Measurements from ENCODE around the gene FASTK. TPM values are rescaled to one million over a fixed set of nuclear protein-coding genes. Genes with fewer than 3 reads are reported as not detected.

The FASTK gene, protein sequence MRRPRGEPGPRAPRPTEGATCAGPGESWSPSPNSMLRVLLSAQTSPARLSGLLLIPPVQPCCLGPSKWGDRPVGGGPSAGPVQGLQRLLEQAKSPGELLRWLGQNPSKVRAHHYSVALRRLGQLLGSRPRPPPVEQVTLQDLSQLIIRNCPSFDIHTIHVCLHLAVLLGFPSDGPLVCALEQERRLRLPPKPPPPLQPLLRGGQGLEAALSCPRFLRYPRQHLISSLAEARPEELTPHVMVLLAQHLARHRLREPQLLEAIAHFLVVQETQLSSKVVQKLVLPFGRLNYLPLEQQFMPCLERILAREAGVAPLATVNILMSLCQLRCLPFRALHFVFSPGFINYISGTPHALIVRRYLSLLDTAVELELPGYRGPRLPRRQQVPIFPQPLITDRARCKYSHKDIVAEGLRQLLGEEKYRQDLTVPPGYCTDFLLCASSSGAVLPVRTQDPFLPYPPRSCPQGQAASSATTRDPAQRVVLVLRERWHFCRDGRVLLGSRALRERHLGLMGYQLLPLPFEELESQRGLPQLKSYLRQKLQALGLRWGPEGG
- total RNA-seq = 57.9 TPM

DNA sequence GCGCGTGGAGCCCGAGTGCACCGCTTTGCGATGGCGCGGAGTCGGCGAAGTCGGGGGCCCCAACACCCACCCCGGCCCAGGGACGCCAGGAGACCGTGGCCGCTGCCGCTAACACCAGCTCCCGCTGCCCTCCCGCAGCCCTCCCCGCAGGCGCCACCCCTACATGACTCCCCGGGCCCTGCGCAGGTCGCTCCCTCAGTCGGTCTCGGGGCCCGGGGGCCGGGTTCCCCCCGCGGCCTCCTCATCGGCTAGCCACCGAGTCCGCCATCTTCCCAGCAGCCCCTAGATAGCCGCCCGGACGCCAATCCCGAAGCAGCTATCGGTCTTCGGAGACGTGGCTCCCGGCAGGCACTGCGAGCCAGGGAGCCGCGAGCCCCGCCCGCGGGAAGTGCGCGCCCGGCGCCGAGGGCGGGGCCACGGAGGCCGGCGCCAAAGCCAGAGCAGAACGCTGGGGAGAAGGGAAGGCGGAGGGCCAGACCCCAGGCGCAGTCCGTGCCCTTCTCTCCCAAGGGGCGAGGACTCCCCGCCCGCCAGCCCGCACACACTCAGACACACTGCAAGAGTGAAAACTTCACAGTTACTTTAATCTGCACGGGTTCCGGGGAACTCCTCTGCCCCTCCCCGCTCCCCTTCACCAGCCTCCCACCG lies at the start of gene FASTK:
FASTK (minus strand) TSS at position 288 of the 648 bp plus-strand sequence; CDS start at position 245, 43 bp downstream.
- DNase-seq (ENCODE audit: low spot score) (peak; percentile 93), ATAC-seq (peak; percentile 84)
- intact Hi-C loops (cut with DNase I) = no loop called here

DNA sequence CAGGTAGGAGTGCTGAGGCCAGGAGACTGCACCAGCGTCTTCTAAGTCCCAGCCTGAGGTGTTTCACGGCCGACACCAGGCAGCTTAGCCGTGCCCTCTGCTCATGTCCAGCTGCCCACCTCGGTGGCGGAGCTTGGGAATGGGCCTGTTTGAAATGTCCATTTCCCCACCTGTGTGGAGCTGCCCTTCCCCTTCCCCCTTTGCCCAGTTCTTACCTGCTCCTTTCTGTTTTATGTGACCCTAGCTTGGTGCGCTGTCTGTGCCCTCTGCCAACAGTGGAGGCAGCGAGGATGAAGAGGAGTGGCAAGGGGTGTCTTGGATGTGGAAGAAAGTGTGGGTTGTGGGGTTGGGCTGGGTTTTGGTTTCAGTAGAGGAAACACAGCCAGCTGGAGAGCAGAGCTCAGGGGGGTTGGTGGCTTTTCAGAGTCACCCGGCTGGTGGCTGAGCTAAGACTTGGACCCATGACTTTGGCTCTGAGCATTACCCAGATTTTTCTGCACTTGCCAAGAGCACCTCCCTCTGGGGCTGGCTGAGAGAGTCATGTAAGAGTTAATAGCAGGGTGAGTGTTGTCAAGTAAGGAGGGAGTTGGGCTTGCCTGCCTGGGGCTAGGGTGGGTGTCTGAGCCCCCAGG lies 49.5 kb upstream of the FASTK start:
- ATAC-seq (no peak), DNase-seq (ENCODE audit: low spot score) (no peak)
- intact Hi-C loops (cut with DNase I) = no loop called here

DNA sequence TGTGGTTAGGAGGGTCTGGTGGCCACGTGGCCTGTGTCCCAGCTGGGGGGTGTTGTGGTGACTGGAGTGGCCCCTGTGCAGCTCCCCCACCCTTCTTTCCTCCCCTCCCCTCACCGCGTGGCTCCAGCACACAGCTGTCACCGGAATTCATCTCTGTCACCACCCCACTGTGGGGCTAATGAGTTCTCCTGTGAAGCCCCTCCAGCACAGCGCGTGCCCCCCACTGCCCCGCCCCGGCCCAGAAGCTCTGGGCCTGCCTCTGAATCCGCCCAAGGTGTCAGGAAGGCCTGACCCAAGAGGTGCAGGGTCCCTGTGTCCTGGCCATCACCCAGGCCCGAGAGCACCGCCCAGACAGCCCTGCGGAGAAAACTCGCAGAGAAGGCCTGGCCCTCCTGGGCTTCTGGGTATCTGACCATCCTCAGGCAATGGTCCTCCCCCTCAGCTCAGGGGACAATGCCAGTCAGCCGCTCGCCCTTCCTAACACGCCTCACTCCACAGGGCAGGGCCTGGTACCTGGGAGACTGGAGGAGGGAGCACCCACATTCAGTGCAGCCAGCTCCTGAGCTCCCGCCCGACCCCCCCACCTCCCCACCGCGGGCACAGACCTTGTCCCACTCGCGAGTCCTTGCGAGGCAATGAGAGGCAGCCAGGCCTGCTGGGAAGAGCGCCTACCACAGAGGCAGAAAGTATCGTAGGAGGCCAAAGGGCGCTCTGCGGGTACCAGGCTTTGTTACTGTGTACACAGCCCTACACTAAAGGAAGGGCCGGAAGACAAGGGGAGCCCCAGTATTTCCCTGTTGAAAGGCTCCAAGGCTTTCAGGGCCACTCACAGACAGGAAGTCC lies 48.7 kb upstream of the FASTK start:
- intact Hi-C loops (cut with DNase I) = no loop called here
- DNase-seq (ENCODE audit: low spot score) (no peak), ATAC-seq (no peak)

DNA sequence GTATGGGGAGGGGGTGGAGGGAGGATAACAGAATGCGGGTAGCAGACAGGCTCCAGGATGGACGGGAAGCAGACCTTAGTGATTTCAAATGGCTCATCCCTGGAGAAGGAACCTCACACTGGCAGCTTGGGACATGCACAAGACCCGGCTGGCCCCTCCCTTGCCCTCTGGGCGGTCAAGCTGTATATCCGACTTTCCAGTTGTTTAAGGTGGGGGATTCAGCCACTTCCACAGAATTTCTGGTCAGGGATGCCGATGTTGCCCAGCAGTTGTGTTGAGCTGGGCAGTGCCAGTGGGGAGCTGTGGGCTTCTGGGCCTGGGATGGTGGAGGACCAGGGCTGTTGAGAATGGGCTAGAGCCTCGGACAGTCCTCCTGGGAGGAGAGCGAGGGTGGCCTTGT lies 48.1 kb upstream of the FASTK start:
- intact Hi-C loops (cut with DNase I) = no loop called here
- no peak for ATAC-seq
- no peak for DNase-seq (ENCODE audit: low spot score)

DNA sequence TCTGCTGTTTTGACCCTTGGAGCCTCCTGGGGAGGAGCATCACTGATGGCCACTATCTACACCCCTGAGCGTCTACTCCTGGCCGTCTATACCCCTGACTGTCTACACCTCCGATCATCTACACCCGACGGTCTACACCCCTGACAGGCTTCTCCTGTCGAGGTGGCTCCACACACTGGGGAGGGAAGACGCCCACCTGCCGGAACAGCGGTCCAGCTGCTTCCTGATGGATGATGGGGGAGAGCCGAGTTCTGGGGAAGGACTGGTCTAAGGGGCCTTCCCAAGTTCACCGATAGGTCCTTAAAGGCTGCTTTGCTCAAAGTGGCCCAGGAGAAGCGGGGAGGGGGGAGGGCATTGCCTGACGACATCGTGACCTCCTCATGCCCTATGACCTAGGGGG lies 47.5 kb upstream of the FASTK start:
- DNase-seq (ENCODE audit: low spot score) (no peak), ATAC-seq (no peak)
- intact Hi-C loops (cut with DNase I) = no loop called here

DNA sequence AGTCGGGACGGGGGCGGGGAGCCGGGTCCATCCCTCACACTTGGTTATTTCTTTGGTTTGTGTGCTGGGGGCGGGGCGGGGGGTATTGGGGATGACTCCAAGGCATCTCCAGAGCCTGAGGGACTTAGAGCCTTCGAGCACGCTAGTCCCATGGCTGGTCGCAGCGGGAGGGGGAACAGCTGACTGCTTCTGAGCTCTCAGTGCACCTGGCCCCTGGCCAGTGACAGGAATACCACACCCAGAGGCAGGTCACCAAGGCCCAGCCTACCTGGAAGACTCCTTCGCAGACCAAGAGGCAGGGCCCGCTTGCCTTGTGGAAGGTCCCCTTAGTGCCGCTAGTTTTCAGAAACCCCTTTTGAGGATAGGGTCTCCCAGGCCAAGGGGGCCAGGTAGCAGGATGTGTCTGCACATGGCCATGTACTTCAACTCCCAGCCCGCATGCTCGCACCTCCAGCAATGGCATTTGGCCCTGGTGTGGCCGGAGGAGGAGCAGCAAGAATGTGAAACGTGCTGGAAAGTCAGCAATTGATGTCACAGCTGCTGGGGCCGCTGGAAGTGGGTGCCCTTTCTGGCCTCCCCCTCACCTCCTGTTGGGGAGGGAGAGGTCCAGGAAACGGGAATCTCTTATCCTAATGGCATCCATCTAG lies 46.0 kb upstream of the FASTK start:
- ATAC-seq = no peak
- DNase-seq (ENCODE audit: low spot score) = no peak
- intact Hi-C loops (cut with DNase I) = no loop called here

DNA sequence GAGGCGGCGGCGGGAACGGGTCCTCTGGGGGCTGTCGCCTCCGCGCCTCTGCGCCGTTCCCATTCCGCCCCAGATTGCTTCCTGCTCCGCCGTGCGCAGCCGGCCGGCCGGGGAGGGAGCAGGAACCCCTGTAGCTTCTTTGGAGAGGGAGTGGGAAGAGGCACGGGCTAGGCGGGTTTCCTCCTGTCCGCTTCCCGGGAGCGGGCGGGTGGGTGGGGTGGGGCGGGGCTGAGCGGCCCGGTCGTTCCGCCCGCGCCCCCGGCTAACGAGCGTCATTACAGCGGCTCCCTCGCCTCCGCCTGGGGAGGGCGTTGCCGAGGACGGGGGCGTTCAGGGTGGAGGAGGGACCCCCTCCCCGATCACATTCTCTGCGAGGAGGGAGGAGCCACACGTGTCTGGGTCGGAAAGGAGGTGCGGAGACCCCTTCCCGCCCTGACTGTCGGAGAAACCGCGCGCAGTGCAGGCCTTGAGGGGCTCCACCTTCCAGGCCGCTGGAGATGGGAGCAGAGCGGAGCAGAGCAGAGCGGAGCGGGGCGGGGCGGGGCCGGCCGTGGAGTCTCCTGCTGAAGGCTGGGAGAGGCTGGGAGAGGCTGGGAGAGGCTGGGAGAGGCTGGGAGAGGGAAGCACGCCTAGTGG lies 45.4 kb upstream of the FASTK start:
- ATAC-seq = peak; percentile 1
- no peak for DNase-seq (ENCODE audit: low spot score)
- intact Hi-C loops (cut with DNase I) = no loop called here

DNA sequence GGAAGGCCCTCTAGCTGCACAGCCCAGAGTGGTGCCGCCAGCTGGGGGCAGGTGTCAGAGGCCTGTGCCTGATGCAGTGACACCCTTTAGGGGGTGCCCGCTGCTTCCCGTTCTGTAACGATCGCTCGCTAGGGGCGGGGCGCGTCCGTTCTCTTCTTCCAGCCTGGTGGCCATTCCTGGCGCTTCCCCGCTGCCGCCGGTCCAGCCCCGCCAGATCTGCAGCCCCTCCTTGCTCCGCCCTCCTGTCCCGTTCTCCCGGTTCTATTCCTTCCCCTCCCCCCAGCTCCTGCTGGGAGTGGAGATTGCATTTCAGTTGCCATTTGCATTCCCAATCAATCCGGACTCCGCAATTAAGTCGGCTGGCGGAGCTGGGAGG lies 44.8 kb upstream of the FASTK start:
- ATAC-seq = peak; percentile 18
- intact Hi-C loops (cut with DNase I) = no loop called here
- no peak for DNase-seq (ENCODE audit: low spot score)

DNA sequence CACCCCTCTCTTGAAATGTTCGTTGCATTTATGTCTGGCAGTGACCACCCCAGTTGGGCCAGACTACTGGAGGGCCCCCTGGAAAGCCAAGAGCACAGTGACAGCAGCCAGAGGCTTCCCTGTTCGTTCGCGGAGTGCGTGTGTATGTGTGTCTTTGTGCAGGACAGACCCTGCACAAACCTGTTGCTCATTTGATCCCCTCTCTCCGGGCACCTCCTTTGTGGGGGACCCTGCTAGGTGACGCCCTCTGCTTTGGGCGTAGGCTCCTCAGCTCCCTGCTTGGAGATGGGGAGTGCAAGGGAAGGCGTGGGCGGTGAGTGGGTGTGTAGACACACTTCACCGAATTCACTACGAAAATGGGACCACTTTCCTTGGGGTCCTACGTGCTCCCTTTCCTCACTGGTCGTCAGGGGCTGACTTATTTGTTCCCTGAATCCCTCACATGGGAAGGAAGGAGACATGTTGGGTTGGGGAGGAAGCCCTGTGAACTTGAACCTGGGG lies 44.3 kb upstream of the FASTK start:
- intact Hi-C loops (cut with DNase I) = loop anchor here (5.0 kb wide), 1 partner anchor 177 kb away; no protein-coding TSS in a partner anchor
- DNase-seq (ENCODE audit: low spot score) (no peak), ATAC-seq (no peak)

DNA sequence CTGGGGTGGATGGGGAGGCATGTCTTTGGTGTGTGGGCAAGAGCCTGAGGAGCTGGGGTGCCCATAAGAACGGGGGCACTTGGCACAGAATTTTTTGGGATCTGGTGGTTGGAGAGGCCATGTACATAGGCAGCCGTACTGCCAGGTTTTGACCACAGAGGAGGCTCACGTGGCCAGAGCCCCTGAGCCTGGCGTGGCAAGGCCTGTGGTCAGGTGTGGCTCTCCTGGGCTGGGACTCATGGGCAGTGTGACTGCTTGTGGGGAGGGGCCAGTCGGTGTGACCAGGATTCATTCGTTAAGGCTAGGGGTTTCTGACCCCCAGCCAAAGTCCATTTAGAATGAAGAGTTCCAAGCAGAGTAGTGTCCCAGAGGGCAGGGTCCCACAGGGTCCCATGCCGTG lies 43.9 kb upstream of the FASTK start:
- no peak for DNase-seq (ENCODE audit: low spot score)
- intact Hi-C loops (cut with DNase I) = loop anchor here (5.0 kb wide), 1 partner anchor 178 kb away; no protein-coding TSS in a partner anchor
- ATAC-seq = no peak

DNA sequence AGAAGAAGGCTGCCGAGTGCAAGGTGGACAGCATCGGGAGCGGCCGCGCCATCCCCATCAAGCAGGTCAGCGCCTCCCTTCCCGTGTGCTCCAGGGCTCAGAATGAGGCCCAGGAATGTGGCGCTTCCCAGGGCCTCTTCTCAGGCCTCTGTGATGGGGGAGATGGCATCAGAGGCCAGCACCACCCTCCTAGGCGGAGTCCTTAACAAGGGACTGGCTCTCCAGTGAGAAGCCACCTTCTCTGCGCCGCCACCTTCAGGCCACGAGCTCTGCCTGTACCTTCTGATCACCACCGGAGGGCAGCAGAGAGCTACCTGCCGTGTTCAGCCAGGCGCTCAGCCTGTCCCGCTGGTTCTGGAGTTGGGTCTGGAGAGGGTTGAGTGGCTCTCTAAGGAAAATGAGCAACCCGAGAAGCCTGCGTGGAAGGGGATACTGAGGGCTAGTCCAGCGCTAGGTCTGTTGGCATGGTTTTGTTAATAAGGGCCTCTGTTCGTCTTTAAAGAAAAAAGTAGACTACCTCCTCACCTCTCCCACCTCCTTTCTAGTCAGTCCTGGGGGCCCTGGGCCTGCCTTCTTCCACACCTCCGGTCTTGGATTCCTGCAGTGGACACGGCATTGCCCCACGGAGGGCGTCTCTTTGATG lies 43.3 kb upstream of the FASTK start:
- ATAC-seq (peak; percentile 88), DNase-seq (ENCODE audit: low spot score) (peak; percentile 91)
- intact Hi-C loops (cut with DNase I) = loop anchor here (5.0 kb wide), 1 partner anchor 178 kb away; no protein-coding TSS in a partner anchor

DNA sequence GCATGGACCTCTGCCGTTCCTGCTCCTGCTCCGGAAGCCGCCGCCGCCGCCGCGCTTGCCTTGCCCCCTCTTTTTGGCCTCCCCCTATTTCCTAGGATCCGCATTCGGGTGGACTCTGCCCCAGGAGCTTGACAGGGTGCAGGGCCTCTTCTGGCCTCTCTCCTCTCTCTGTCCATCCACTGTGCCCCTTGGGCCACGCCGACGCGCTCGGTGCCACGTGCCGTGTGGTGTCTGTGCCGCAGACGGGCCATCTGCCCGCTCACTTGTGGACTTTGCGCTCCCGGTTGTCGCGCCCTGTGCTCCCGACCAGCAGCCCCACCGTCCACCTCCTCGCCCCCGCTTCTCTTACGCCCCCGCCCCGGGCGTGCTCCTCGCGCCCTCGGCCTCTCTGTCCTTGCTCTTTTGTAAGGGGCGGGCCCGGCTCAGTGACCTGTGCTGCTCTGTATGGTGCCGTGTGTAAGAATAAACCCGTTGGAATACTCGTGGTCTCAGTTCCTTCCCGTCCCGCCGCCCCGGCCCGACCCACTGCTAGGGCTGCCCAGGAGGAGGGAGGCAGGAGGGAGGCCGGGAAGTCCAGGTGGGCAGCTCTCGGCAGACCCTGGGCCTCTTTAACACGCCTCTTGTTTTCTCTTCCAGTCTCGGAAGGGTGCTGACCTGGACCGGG lies 42.7 kb upstream of the FASTK start:
- DNase-seq (ENCODE audit: low spot score) (no peak), ATAC-seq (no peak)
- intact Hi-C loops (cut with DNase I) = loop anchor here (5.0 kb wide), 1 partner anchor 179 kb away; no protein-coding TSS in a partner anchor

DNA sequence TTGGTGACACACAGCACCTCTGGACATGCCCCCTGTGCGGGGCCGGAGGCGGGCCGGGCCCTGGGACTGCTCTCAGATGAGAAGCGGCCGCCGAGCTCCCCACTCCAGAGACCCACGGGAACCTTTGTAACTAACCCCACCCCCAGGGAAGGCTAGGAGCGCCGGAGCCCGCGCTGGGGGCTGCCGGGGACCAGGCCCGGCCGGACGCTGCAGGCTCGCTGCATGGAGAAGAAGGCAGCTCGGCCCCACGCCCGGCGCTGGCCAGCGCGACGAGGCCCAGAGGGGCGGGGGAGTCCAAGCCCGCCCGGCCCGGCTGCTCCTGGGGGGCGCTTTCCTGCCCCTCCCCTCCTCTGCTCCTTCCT lies 42.2 kb upstream of the FASTK start:
- intact Hi-C loops (cut with DNase I) = loop anchor here (5.0 kb wide), 1 partner anchor 180 kb away; no protein-coding TSS in a partner anchor
- ATAC-seq (no peak), DNase-seq (ENCODE audit: low spot score) (no peak)

DNA sequence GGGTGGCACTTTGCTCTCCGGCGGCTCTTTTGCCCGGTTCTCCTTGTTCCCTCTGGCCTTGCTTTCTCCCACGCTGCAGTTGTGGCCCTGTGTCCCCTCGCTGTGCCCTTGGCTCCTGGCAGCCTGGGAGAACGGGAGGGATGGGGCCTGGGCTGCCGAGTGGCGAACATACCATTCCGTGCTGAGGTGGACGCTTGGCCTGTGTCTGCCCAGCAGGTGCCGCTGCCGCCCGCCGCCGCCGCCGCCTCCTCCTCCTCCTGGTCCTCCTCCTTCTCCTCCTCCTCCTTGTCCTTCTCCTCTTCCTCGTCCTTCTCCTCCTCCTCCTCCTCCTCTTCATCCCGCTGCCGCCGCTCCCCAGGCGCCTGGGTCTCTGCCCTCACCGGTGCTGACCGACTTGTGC lies 41.7 kb upstream of the FASTK start:
- ATAC-seq (no peak), DNase-seq (ENCODE audit: low spot score) (no peak)
- intact Hi-C loops (cut with DNase I) = loop anchor here (5.0 kb wide), 1 partner anchor 180 kb away; no protein-coding TSS in a partner anchor

DNA sequence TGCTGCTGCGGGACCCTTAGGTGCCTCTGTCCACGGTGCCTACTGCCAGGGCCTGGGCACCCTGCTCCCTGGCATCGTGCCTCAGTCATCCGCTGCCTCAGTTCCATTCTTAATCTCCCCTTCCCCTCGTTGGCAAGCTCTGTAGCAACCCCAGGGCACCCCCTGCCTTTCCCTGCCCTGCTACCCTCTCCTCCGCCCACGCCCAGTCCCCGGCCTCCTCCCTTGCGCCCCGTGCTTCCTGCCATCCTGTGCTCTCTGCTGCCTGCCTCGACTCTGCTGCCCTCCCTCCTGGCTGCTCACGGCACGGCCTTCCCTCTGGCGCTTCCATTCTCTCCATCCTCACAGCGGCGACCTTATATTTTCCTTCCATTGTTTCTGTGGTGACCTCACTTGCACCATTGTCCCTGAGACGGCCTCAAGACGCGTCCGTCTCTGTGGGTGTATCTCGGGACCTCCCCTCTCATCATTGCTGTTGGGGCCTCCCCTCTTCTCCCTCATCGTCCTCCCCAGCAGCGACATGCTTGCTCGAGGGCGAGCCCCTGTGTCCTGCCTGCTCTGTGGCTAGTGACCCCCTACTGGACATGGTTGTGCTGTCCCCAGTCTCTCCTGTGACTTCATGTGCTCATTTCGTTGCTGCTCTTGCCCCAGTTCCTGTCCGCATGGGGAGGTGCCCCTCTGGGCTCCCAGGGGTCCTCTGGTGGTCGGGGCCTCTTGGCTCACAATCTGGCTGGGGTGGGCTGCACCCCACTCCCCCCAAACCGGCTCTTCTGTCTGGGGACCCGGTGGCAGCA lies 41.0 kb upstream of the FASTK start:
- ATAC-seq = no peak
- intact Hi-C loops (cut with DNase I) = loop anchor here (5.0 kb wide), 1 partner anchor 181 kb away; no protein-coding TSS in a partner anchor

DNA sequence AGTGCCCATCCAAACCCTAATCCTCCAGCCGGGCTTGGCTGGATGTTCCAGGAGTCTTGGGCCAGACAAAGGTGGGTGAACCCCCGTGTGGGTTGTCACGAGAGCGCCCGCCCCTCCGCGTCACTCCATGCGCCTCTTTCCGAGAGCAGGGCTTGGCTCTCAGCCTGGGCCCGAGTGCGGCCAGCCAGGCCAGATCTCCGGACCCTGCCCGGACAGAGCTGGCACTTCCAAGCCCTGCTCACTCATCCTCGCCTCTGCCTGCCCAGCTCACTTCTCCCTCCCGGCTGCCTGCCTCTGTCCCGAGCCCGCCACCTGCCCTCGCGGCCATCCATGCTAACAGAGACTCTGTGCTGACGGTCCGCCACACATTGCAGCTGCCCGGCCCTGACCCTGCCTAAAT lies 40.3 kb upstream of the FASTK start:
- ATAC-seq = no peak
- intact Hi-C loops (cut with DNase I) = loop anchor here (5.0 kb wide), 1 partner anchor 181 kb away; no protein-coding TSS in a partner anchor
- no peak for DNase-seq (ENCODE audit: low spot score)

More for the DNA sequence above, 41.0 kb upstream of the FASTK start:
- DNase-seq (ENCODE audit: low spot score) = no peak

Data from sciatic nerve (tissue), 2 donors.